ENCODE results near the gene RPP25L. TPM values are rescaled to one million over a fixed set of nuclear protein-coding genes. Genes with fewer than 3 reads are reported as not detected.

Gene RPP25L
- total RNA-seq, 1 experiment from 2014 or later: 40.3 TPM

- no peak overlapping the region for H3K4me3 ChIP-seq (ENCODE audit: low read length)
- no peaks in the 10 kb centered on the region for H3K4me1 ChIP-seq (ENCODE audit: low read length)
- H3K79me2 ChIP-seq (ENCODE audit: low read length): no peaks in the 10 kb centered on the region
- no peak overlapping the region for H3K4me2 ChIP-seq (ENCODE audit: low read depth, low read length, poor library complexity, severe bottlenecking)
- H2AFZ ChIP-seq (ENCODE audit: low read length): no peak overlapping the region
- no peaks in the 10 kb centered on the region; the same call in 1 of the 2 replicates for H4K20me1 ChIP-seq (ENCODE audit: insufficient read depth, low read depth, low read length)
- H3K27ac ChIP-seq (ENCODE audit: low read length): no peak overlapping the region
- no peaks in the 10 kb centered on the region for H3K27me3 ChIP-seq (ENCODE audit: low read length)
- no peaks in the 10 kb centered on the region for H3K9me3 ChIP-seq (ENCODE audit: low read length)
- DNase-seq: no peak
- H3K9me2 ChIP-seq (replicated peaks; ENCODE audit: insufficient read depth, low read length): no peaks in the 10 kb centered on the region
- H3K36me3 ChIP-seq (ENCODE audit: insufficient read depth, low read length): no peaks in the 10 kb centered on the region
- H3K9ac ChIP-seq (ENCODE audit: low read length): no peak overlapping the region
These were observed 32.6 kb downstream of the RPP25L start for GRCh38 chr9:34579104-34579807.

DNA sequence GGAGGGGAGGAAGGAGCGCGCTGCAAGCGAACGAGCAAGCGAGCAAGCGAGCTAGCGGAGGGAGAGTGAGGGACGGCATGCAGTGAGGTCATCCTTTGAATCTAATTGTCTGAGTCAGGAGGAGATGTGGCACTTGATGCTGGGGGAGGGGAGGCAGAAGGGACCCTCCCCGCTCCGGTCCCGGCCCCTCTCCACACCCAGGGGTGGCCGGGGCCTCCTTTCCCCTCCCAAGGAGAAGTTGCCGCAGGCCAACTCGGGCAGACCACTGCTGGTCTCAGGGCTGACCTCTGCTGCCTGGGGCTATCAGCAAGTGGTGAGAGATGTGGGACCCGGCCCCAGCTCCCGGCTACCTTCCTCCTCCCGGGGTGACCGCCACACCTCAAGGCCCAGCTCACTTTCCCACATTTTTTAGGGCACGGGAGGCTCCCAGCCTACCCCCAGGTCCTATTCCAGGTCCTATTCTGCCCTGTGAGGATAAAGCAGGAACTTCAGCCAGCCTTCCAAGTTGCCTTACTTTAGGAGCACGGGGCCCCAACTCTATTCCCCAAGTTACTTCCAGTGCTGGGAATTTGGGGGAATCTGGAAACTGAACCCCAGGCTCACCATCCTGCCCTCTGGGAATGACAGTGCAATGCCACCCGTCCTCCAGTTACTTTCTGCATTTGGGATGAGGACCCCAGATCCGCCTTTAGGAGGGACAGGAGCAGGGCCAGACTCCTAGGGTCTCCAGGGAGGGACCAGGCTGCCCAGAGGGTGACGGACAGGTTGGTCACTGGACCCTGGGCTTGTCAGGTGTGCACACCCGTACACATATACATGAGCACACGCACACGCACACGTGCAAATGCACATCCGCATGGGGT, 33.4 kb downstream of the RPP25L start:
- Histone ChIP-seq H3K9me2 (replicated peaks; ENCODE audit: insufficient read depth, low read length) (no peaks in the 10 kb centered on the region), H3K4me3 (ENCODE audit: low read length) (no peak overlapping the region), H3K4me2 (ENCODE audit: low read depth, low read length, poor library complexity, severe bottlenecking) (no peak overlapping the region), H3K9ac (ENCODE audit: low read length) (no peak overlapping the region), H3K4me1 (ENCODE audit: low read length) (no peaks in the 10 kb centered on the region), H3K27ac (ENCODE audit: low read length) (no peak overlapping the region), H3K27me3 (ENCODE audit: low read length) (no peaks in the 10 kb centered on the region), H3K79me2 (ENCODE audit: low read length) (no peaks in the 10 kb centered on the region), H4K20me1 (ENCODE audit: insufficient read depth, low read depth, low read length) (no peaks in the 10 kb centered on the region; the same call in 1 of the 2 replicates), H3K36me3 (ENCODE audit: insufficient read depth, low read length) (no peaks in the 10 kb centered on the region), H3K9me3 (ENCODE audit: low read length) (no peaks in the 10 kb centered on the region), H2AFZ (ENCODE audit: low read length) (no peak overlapping the region)
- no peak for DNase-seq

GRCh38 chr9:34577400-34578240, 34.3 kb downstream of the RPP25L start:
- Histone ChIP-seq H3K27me3 (ENCODE audit: low read length) (no peaks in the 10 kb centered on the region), H3K36me3 (ENCODE audit: insufficient read depth, low read length) (no peaks in the 10 kb centered on the region)

GRCh38 chr9:34576597-34577399, 35.1 kb downstream of the RPP25L start:
- Histone ChIP-seq H3K27ac (ENCODE audit: low read length) (no peak overlapping the region), H3K4me3 (ENCODE audit: low read length) (no peak overlapping the region), H4K20me1 (ENCODE audit: insufficient read depth, low read depth, low read length) (no peaks in the 10 kb centered on the region), H3K79me2 (ENCODE audit: low read length) (no peaks in the 10 kb centered on the region), H3K4me2 (ENCODE audit: low read depth, low read length, poor library complexity, severe bottlenecking) (no peak overlapping the region), H3K9me2 (replicated peaks; ENCODE audit: insufficient read depth, low read length) (no peaks in the 10 kb centered on the region), H3K4me1 (ENCODE audit: low read length) (no peaks in the 10 kb centered on the region), H2AFZ (ENCODE audit: low read length) (no peak overlapping the region), H3K9me3 (ENCODE audit: low read length) (no peaks in the 10 kb centered on the region), H3K27me3 (ENCODE audit: low read length) (no peaks in the 10 kb centered on the region), H3K9ac (ENCODE audit: low read length) (no peak overlapping the region), H3K36me3 (ENCODE audit: insufficient read depth, low read length) (no peaks in the 10 kb centered on the region)
- DNase-seq: no peak

More at GRCh38 chr9:34577400-34578240, 34.3 kb downstream of the RPP25L start:
- no peak overlapping the region for H3K4me2 ChIP-seq (ENCODE audit: low read depth, low read length, poor library complexity, severe bottlenecking)
- no peak overlapping the region for H2AFZ ChIP-seq (ENCODE audit: low read length)
- H3K9me3 ChIP-seq (ENCODE audit: low read length): no peaks in the 10 kb centered on the region
- H3K4me3 ChIP-seq (ENCODE audit: low read length): no peak overlapping the region
- no peaks in the 10 kb centered on the region for H3K4me1 ChIP-seq (ENCODE audit: low read length)
- H3K27ac ChIP-seq (ENCODE audit: low read length): no peak overlapping the region
- H3K9me2 ChIP-seq (replicated peaks; ENCODE audit: insufficient read depth, low read length): no peaks in the 10 kb centered on the region
- H3K9ac ChIP-seq (ENCODE audit: low read length): no peak overlapping the region
- no peak for DNase-seq
- H3K79me2 ChIP-seq (ENCODE audit: low read length): no peaks in the 10 kb centered on the region
- H4K20me1 ChIP-seq (ENCODE audit: insufficient read depth, low read depth, low read length): no peaks in the 10 kb centered on the region

GRCh38 chr9:34575862-34576596, 35.9 kb downstream of the RPP25L start:
- Histone ChIP-seq H3K79me2 (ENCODE audit: low read length) (no peaks in the 10 kb centered on the region), H3K4me1 (ENCODE audit: low read length) (no peaks in the 10 kb centered on the region), H3K27ac (ENCODE audit: low read length) (no peak overlapping the region), H3K4me2 (ENCODE audit: low read depth, low read length, poor library complexity, severe bottlenecking) (no peak overlapping the region), H3K9me3 (ENCODE audit: low read length) (no peaks in the 10 kb centered on the region), H3K27me3 (ENCODE audit: low read length) (no peaks in the 10 kb centered on the region), H2AFZ (ENCODE audit: low read length) (no peak overlapping the region), H3K4me3 (ENCODE audit: low read length) (no peak overlapping the region), H4K20me1 (ENCODE audit: insufficient read depth, low read depth, low read length) (no peaks in the 10 kb centered on the region), H3K9me2 (replicated peaks; ENCODE audit: insufficient read depth, low read length) (no peaks in the 10 kb centered on the region), H3K36me3 (ENCODE audit: insufficient read depth, low read length) (no peaks in the 10 kb centered on the region), H3K9ac (ENCODE audit: low read length) (no peak overlapping the region)
- no peak for DNase-seq

- Histone ChIP-seq H3K9me3 (ENCODE audit: low read length) (no peaks in the 10 kb centered on the region), H3K36me3 (ENCODE audit: insufficient read depth, low read length) (no peaks in the 10 kb centered on the region), H3K9ac (ENCODE audit: low read length) (no peak overlapping the region), H3K27ac (ENCODE audit: low read length) (no peak overlapping the region), H3K79me2 (ENCODE audit: low read length) (no peaks in the 10 kb centered on the region), H2AFZ (ENCODE audit: low read length) (no peak overlapping the region), H3K4me2 (ENCODE audit: low read depth, low read length, poor library complexity, severe bottlenecking) (no peak overlapping the region), H3K4me3 (ENCODE audit: low read length) (no peak overlapping the region), H3K9me2 (replicated peaks; ENCODE audit: insufficient read depth, low read length) (no peaks in the 10 kb centered on the region), H3K27me3 (ENCODE audit: low read length) (no peaks in the 10 kb centered on the region), H3K4me1 (ENCODE audit: low read length) (no peaks in the 10 kb centered on the region), H4K20me1 (ENCODE audit: insufficient read depth, low read depth, low read length) (no peaks in the 10 kb centered on the region)
- no peak for DNase-seq
These were observed 36.7 kb downstream of the RPP25L start for GRCh38 chr9:34575241-34575640.

DNA sequence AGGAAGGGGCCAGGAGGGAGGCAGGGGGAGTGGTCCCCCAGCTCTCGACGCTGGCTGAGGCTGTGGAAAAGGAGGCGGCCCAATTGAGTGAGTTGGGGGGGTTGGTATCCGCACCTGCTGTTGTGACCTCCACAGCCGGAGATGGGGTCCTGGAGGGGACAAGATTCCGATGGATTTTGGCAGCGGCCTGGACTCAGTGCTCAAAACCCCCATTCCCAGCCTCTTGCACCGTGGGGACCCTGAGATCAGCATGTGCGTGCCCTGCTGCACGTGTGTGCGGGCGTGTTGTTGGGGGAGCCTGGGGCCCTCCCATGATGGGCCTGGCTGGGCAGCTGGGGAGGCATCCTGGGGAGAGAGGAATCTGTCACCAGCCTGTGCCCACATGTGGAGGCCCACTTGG, 37.3 kb downstream of the RPP25L start:
- H3K4me2 ChIP-seq (ENCODE audit: low read depth, low read length, poor library complexity, severe bottlenecking): no peak overlapping the region
- H3K36me3 ChIP-seq (ENCODE audit: insufficient read depth, low read length): no peaks in the 10 kb centered on the region
- H2AFZ ChIP-seq (ENCODE audit: low read length): no peak overlapping the region
- no peaks in the 10 kb centered on the region for H3K9me2 ChIP-seq (replicated peaks; ENCODE audit: insufficient read depth, low read length)
- H3K4me3 ChIP-seq (ENCODE audit: low read length): no peak overlapping the region
- no peak overlapping the region for H3K9ac ChIP-seq (ENCODE audit: low read length)
- no peaks in the 10 kb centered on the region for H4K20me1 ChIP-seq (ENCODE audit: insufficient read depth, low read depth, low read length)
- no peaks in the 10 kb centered on the region for H3K9me3 ChIP-seq (ENCODE audit: low read length)
- no peaks in the 10 kb centered on the region for H3K79me2 ChIP-seq (ENCODE audit: low read length)
- no peaks in the 10 kb centered on the region for H3K27me3 ChIP-seq (ENCODE audit: low read length)
- no peaks in the 10 kb centered on the region for H3K4me1 ChIP-seq (ENCODE audit: low read length)
- no peak overlapping the region for H3K27ac ChIP-seq (ENCODE audit: low read length)
- DNase-seq: no peak

All from Karpas-422 (cell line).